HepG2 (cell line): ENCODE measurements around the gene STRBP. TPM values are rescaled to one million over a fixed set of nuclear protein-coding genes. Genes with fewer than 3 reads are reported as not detected.
A peak's percentile ranks its signal among the peaks of the same experiment; 100 is the strongest.

Experiments
- ATAC-seq: fragments of 200-7000 bp; cut with Tn5 transposase; 3 replicates; pipeline ENCODE4 v1.9.1; 2020; ENCODE audit warnings: mild to moderate bottlenecking, moderate library complexity
- BruUV-seq: library from RNA; stranded (reverse); fragments of 400-500 nt; replicated peaks from 2 replicates; lab custom pipeline; 2021; lab: Mats Ljungman, UMichigan
- CTCF ChIA-PET: fragments of 300-600 bp; formaldehyde crosslinking; extraction: SDS; loops from one replicate; lab custom pipeline; 2021; ENCODE audit warnings: low total read pairs, inconsistent platforms, low intra/inter-chr PET ratio; lab: Yijun Ruan, JAX
- POLR2A ChIA-PET: fragments of 350-600 bp; sonication (Branson Sonifier 250); formaldehyde crosslinking; loops from one replicate; lab custom pipeline; 2020; ENCODE audit warnings: antibody characterized with exemption, inconsistent platforms; lab: Yijun Ruan, JAX
- DNase-seq: peaks from one replicate; pipeline ENCODE4 v3.0.0-alpha.2; 2015; ENCODE audit warnings: low spot score
- FAIRE-seq: peaks from 3 replicates; lab custom pipeline; 2011; peaks lifted over from hg19 to GRCh38; lab: Jason Lieb, UNC
- H2AFZ ChIP-seq: one replicate; pipeline ENCODE4 v1.6.1; 2011; ENCODE audit warnings: low read length, inconsistent platforms
- H3K27ac ChIP-seq: fragments of 300-600 bp; 3 replicates; pipeline ENCODE4 v1.8.0; 2011; ENCODE audit warnings: mixed run types, mild to moderate bottlenecking, mixed read lengths, low read length, inconsistent platforms; ENCODE audit not compliant: insufficient read depth; ENCODE audit errors: extremely low read length
- H3K27me3 ChIP-seq, 2 experiments: fragments of 200-600 bp in 1 of 2; 2 replicates in 1 of 2; 3 replicates in 1 of 2; pipeline versions ENCODE4 v1.6.0 to v1.8.0; 2011; ENCODE audit warnings: low read length in 2 of 2, mild to moderate bottlenecking in 2 of 2, moderate library complexity in 2 of 2, inconsistent platforms in 1 of 2; ENCODE audit not compliant: insufficient read depth in 2 of 2, control insufficient read depth in 1 of 2
- H3K36me3 ChIP-seq, 2 experiments: fragments of 200-600 bp in 1 of 2; replicated peaks in 1 of 2; 2 replicates in 1 of 2; 3 replicates in 1 of 2; pipeline versions ENCODE4 v1.5.1 to v1.8.0; 2011; ENCODE audit warnings: low read length in 2 of 2, inconsistent platforms in 1 of 2; ENCODE audit not compliant: insufficient read depth in 2 of 2, control insufficient read depth in 1 of 2
- H3K4me1 ChIP-seq: 2 replicates; pipeline ENCODE4 v1.5.1; 2012; ENCODE audit warnings: low read length, inconsistent platforms; ENCODE audit not compliant: insufficient read depth
- H3K4me2 ChIP-seq: 2 replicates; pipeline ENCODE4 v1.6.0; 2011; ENCODE audit warnings: low read depth, low read length, inconsistent platforms
- H3K4me3 ChIP-seq, 3 experiments: fragments of 200-600 bp in 1 of 3; sonication (generic), shearing (Covaris generic) in 1 of 3; replicated peaks in 1 of 3; 2 replicates each; pipeline ENCODE4 v1.5.1; 2011 to 2016; ENCODE audit warnings: low read length in 3 of 3, inconsistent platforms in 2 of 3, low read depth in 2 of 3, mild to moderate bottlenecking in 2 of 3, control low read depth in 1 of 3, mixed read lengths in 1 of 3; ENCODE audit not compliant: insufficient read depth in 1 of 3
- H3K79me2 ChIP-seq: one replicate; pipeline ENCODE4 v1.6.1; 2011; ENCODE audit warnings: low read length, inconsistent platforms; ENCODE audit not compliant: insufficient read depth
- H3K9ac ChIP-seq: 2 replicates; pipeline ENCODE4 v1.6.0; 2011; ENCODE audit warnings: mild to moderate bottlenecking, low read depth, low read length, inconsistent platforms; ENCODE audit not compliant: insufficient read depth
- H3K9me3 ChIP-seq: 2 replicates; pipeline ENCODE4 v1.5.1; 2012; ENCODE audit warnings: mild to moderate bottlenecking, low read length
- H4K20me1 ChIP-seq: 2 replicates; pipeline ENCODE4 v1.6.0; 2011; ENCODE audit warnings: inconsistent platforms, mild to moderate bottlenecking, low read length, moderate library complexity; ENCODE audit not compliant: insufficient read depth
- CTCF ChIP-seq: sonication (generic); formaldehyde crosslinking; IDR thresholded peaks from 2 replicates; pipeline ENCODE4 v1.5.0; 2020; ENCODE audit warnings: mild to moderate bottlenecking, missing genetic modification reagents, moderate library complexity
- DPF2 ChIP-seq: sonication (generic); formaldehyde crosslinking; IDR thresholded peaks from 2 replicates; pipeline ENCODE4 v1.4.0; 2020; ENCODE audit warnings: mild to moderate bottlenecking, low read depth, missing genetic modification reagents, borderline replicate concordance
- ELF3 ChIP-seq: IDR thresholded peaks from 2 replicates; pipeline ENCODE4 v1.6.1; 2016; ENCODE audit warnings: missing genetic modification reagents, missing compliant biosample characterization
- GTF3A ChIP-seq: sonication (generic); formaldehyde crosslinking; conservative IDR thresholded peaks from 2 replicates; pipeline ENCODE4 v1.4.0; 2020; ENCODE audit warnings: mild to moderate bottlenecking, missing genetic modification reagents
- JARID2 ChIP-seq: sonication (generic); formaldehyde crosslinking; IDR thresholded peaks from 2 replicates; pipeline ENCODE4 v1.8.1; 2023; ENCODE audit warnings: missing genetic modification reagents, inconsistent platforms; ENCODE audit not compliant: insufficient replicate concordance
- KAT8 ChIP-seq: IDR thresholded peaks from 2 replicates; pipeline ENCODE4 v1.6.1; 2016; ENCODE audit warnings: missing genetic modification reagents, missing compliant biosample characterization
- MTF2 ChIP-seq: sonication (generic); formaldehyde crosslinking; IDR thresholded peaks from 2 replicates; pipeline ENCODE4 v1.5.0; 2020; ENCODE audit warnings: missing genetic modification reagents, borderline replicate concordance
- SMAD9 ChIP-seq: sonication (generic); formaldehyde crosslinking; IDR thresholded peaks from 2 replicates; pipeline ENCODE4 v1.5.1; 2020; ENCODE audit warnings: mild to moderate bottlenecking, missing genetic modification reagents
- SMARCE1 ChIP-seq: fragments of 450-650 bp; IDR thresholded peaks from 2 replicates; pipeline ENCODE4 v1.6.1; 2017; ENCODE audit warnings: borderline replicate concordance
- SNRNP70 ChIP-seq: fragments of 200-400 bp; formaldehyde crosslinking; IDR thresholded peaks from 2 replicates; pipeline ENCODE4 v1.6.1; 2017; ENCODE audit warnings: mild to moderate bottlenecking, low read depth, low read length, moderate library complexity
- SSRP1 ChIP-seq: IDR thresholded peaks from 2 replicates; pipeline ENCODE4 v1.6.1; 2016; ENCODE audit warnings: control low read depth
- ZC3H4 ChIP-seq: sonication (generic); formaldehyde crosslinking; IDR thresholded peaks from 2 replicates; pipeline ENCODE4 v1.4.0; 2020; ENCODE audit warnings: missing genetic modification reagents, borderline replicate concordance
- ZFP41 ChIP-seq: sonication (generic); formaldehyde crosslinking; IDR thresholded peaks from 2 replicates; pipeline ENCODE4 v1.4.0; 2020; ENCODE audit warnings: mild to moderate bottlenecking, missing genetic modification reagents, borderline replicate concordance
- ZNF496 ChIP-seq: sonication (generic); formaldehyde crosslinking; IDR thresholded peaks from 2 replicates; pipeline ENCODE4 v1.8.1; 2023; ENCODE audit warnings: mild to moderate bottlenecking, moderate library complexity, missing genetic modification reagents; ENCODE audit not compliant: insufficient replicate concordance
- ZNF703 ChIP-seq: sonication (generic); formaldehyde crosslinking; IDR thresholded peaks from 2 replicates; pipeline ENCODE4 v1.5.1; 2020; ENCODE audit warnings: missing genetic modification reagents, mild to moderate bottlenecking, moderate library complexity, borderline replicate concordance
- ZNF879 ChIP-seq: sonication (generic); formaldehyde crosslinking; IDR thresholded peaks from 2 replicates; pipeline ENCODE4 v1.8.1; 2023; ENCODE audit warnings: missing genetic modification reagents
- WGBS: methylation state at CpG from one replicate; pipeline ENCODE4 v1.1.6; 2017; ENCODE audit warnings: low lambda C conversion rate; 5-methylcytosine and 5-hydroxymethylcytosine counted together
- in situ Hi-C: cut with HindIII; loops from 2 replicates; pipeline ENCODE4 v1.10.0; 2017; ENCODE audit warnings: low pct_unique_long_range_greater_than_20kb; ENCODE audit not compliant: extremely low pct_ligation_motif_present
- intact Hi-C: fragments of 100-400 bp; cut with micrococcal nuclease; formaldehyde crosslinking; loops from one replicate; pipeline ENCODE4 v1.10.0; 2022; ENCODE audit not compliant: unreplicated experiment
- polyA plus RNA-seq, 8 experiments: library from polyadenylated mRNA; depleted of rRNA in 3 of 8; stranded (reverse) in 7 of 8; unstranded in 1 of 8; fragments of >200 nt; fragmentation: Illumina TruSeq in 4 of 8; extraction: Trizol in 4 of 8; gene quantifications; 2 replicates each; pipeline versions ENCODE4 v1.2.1 to v1.2.3, GENCODE V29; 2011 to 2016; ENCODE audit warnings: low read depth in 4 of 8, missing spikeins in 1 of 8, mixed read lengths in 1 of 8; ENCODE audit not compliant: insufficient read depth in 1 of 8
- total RNA-seq, 5 experiments: library from RNA; depleted of rRNA; stranded (reverse); fragments of >200 nt; fragmentation: Illumina TruSeq; extraction: Trizol; gene quantifications; 2 replicates each; pipeline ENCODE4 v1.2.3, GENCODE V29; 2016; ENCODE audit warnings: low read depth in 1 of 5
- TF ChIP-seq, protein P1 (sequence below): sonication (generic); formaldehyde crosslinking; IDR thresholded peaks from 2 replicates; pipeline ENCODE4 v1.8.1; 2023; ENCODE audit warnings: missing genetic modification reagents, inconsistent platforms, borderline replicate concordance
- TF ChIP-seq, protein P2 (sequence below): fragments of 450-650 bp; IDR thresholded peaks from 2 replicates; pipeline ENCODE4 v1.6.1; 2017; ENCODE audit warnings: mild to moderate bottlenecking

Gene STRBP
- total and polyA plus RNA-seq, 2 of the 13 experiments (the other 11 are each of a cell fraction or from before 2014, with no cell fraction given): 14.5 to 38.5 TPM

DNA sequence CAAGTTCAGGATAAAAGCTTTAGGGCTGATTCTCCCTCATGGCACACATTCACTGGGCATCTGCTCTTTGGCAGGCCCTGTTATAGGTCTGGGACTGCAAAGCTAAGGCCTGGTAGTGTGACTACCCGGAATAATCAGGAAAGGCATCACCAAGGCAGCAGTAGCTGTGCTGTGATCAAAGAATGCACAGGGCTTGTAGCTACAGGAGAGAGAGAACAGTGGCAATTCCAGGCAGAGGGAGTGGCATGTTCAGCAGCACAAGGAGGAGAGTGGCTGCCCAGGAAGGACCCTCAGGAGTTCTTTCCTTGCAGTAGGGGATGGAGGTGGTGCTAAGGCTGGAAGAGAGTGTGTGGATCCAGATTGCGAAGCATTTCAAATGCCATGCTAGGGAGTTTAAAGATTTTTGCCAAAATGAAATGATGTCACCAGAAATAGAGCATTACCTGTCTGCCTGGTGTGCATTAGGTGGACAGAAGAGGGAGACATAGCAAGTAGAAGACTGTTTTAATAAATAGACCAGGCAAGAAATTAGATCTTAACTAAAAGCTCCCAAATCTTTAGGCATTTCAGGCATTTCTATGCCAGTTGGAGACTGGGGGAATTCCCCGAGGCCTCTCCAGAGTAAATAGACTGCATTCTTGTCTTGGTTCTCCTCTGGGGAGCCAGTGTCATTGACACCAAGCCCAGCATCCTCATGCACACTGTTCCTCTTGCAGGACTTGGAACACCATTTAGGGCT lies 165.8 kb downstream of the STRBP start:
- ATAC-seq (peak; percentile 30; the same call in 1 of the 3 replicates), FAIRE-seq (no peak), DNase-seq (no peak)
- WGBS: 82% methylated on average over 3 of the region's 3 CpGs
- Histone ChIP-seq H3K9ac (no peak overlapping the region), H3K79me2 (no peaks in the 10 kb centered on the region), H3K4me2 (no peak overlapping the region), H3K27me3 (no peaks in the 10 kb centered on the region), H2AFZ (no peak overlapping the region), H3K4me1 (peaks cover 24% of the 10 kb centered on the region), H3K9me3 (no peaks in the 10 kb centered on the region), H4K20me1 (no peaks in the 10 kb centered on the region), H3K27ac (no peak overlapping the region), H3K36me3 (peaks cover 16 to 64% of the 10 kb centered on the region in 2 experiments), H3K4me3 (no peak overlapping the region)
- no TSS peak for BruUV-seq
- in situ Hi-C loops: no loop called here
- intact Hi-C loops: loop anchor here (5.0 to 10.0 kb wide), 2 partner anchors 62 to 245 kb away; no protein-coding TSS in a partner anchor
- POLR2A ChIA-PET: interaction anchor here (1.2 kb wide), 1 partner anchor 16 kb away, joined by 3 read pairs; no protein-coding TSS in a partner anchor
- CTCF ChIA-PET: interaction anchor here (0.8 kb wide), 1 partner anchor 247 kb away, joined by 4 read pairs; no protein-coding TSS in a partner anchor
- TF ChIP-seq KAT8 (CRISPR knock-in tag) (no peak), ZNF703 (CRISPR knock-in tag) (no peak), SMAD9 (CRISPR knock-in tag) (no peak), SNRNP70 (no peak), GTF3A (CRISPR knock-in tag) (no peak), DPF2 (CRISPR knock-in tag) (no peak), ELF3 (CRISPR knock-in tag) (no peak), SSRP1 (no peak), ZFP41 (CRISPR knock-in tag) (no peak), JARID2 (no peak), ZNF496 (CRISPR knock-in tag) (no peak), CTCF (CRISPR knock-in tag) (peak; percentile 37), ZNF879 (CRISPR knock-in tag) (no peak), MTF2 (CRISPR knock-in tag) (no peak), ZC3H4 (CRISPR knock-in tag) (no peak), SMARCE1 (no peak)
- TF ChIP-seq, protein P1, sequence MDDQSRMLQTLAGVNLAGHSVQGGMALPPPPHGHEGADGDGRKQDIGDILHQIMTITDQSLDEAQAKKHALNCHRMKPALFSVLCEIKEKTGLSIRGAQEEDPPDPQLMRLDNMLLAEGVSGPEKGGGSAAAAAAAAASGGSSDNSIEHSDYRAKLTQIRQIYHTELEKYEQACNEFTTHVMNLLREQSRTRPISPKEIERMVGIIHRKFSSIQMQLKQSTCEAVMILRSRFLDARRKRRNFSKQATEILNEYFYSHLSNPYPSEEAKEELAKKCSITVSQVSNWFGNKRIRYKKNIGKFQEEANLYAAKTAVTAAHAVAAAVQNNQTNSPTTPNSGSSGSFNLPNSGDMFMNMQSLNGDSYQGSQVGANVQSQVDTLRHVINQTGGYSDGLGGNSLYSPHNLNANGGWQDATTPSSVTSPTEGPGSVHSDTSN (CRISPR knock-in tag): no peak
- TF ChIP-seq, protein P2, sequence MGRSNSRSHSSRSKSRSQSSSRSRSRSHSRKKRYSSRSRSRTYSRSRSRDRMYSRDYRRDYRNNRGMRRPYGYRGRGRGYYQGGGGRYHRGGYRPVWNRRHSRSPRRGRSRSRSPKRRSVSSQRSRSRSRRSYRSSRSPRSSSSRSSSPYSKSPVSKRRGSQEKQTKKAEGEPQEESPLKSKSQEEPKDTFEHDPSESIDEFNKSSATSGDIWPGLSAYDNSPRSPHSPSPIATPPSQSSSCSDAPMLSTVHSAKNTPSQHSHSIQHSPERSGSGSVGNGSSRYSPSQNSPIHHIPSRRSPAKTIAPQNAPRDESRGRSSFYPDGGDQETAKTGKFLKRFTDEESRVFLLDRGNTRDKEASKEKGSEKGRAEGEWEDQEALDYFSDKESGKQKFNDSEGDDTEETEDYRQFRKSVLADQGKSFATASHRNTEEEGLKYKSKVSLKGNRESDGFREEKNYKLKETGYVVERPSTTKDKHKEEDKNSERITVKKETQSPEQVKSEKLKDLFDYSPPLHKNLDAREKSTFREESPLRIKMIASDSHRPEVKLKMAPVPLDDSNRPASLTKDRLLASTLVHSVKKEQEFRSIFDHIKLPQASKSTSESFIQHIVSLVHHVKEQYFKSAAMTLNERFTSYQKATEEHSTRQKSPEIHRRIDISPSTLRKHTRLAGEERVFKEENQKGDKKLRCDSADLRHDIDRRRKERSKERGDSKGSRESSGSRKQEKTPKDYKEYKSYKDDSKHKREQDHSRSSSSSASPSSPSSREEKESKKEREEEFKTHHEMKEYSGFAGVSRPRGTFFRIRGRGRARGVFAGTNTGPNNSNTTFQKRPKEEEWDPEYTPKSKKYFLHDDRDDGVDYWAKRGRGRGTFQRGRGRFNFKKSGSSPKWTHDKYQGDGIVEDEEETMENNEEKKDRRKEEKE: no peak
